Measurements from ENCODE around the gene ZBTB7C. TPM values are rescaled to one million over a fixed set of nuclear protein-coding genes. Genes with fewer than 3 reads are reported as not detected.

ZBTB7C gene
- total RNA-seq, 1 experiment from 2014 or later: 0.33 TPM

DNA sequence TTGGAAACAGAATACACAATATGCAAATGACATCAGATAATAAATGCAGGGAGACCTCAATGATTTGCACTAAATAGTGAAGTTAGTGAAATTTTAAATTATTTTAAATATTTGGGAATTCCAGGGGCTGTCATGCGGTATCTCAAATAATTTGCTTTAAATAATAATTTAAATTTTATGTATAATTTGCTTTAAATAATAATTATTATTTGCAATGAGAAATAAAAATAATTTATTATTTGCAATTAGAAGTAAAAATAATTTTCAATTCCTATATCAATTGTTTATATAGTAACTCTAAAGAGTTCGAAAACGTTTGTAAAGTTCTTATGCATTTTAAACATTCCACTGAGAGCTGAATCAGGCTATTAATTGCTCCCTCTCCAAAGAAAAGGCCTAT is 226.4 kb downstream of the ZBTB7C start:
- Mint-ChIP-seq H3K36me3 (ENCODE audit: insufficient read depth in 1 of 3, low read depth in 3 of 3) (no peaks in the 10 kb centered on the region), H3K9me3 (no peaks in the 10 kb centered on the region; a peak in 1 of 5 replicates), H3K27me3 (ENCODE audit: low read depth) (peaks cover 8% of the 10 kb centered on the region), H3K27ac (no peak overlapping the region), H3K4me1 (peaks cover 23 to 30% of the 10 kb centered on the region in 2 experiments), H3K4me3 (no peak overlapping the region)
- H3K9ac ChIP-seq (ENCODE audit: extremely low read depth, insufficient read length, low read length): no peak overlapping the region
- no peak overlapping the region for H3K4ac ChIP-seq (ENCODE audit: low read depth, low read length)
- H4K8ac ChIP-seq (replicated peaks; ENCODE audit: insufficient read length, low read depth, low read length): no peak overlapping the region
- no peak overlapping the region for H2BK12ac ChIP-seq (ENCODE audit: insufficient read length, low read depth, low read length)
- TF ChIP-seq, protein P1, sequence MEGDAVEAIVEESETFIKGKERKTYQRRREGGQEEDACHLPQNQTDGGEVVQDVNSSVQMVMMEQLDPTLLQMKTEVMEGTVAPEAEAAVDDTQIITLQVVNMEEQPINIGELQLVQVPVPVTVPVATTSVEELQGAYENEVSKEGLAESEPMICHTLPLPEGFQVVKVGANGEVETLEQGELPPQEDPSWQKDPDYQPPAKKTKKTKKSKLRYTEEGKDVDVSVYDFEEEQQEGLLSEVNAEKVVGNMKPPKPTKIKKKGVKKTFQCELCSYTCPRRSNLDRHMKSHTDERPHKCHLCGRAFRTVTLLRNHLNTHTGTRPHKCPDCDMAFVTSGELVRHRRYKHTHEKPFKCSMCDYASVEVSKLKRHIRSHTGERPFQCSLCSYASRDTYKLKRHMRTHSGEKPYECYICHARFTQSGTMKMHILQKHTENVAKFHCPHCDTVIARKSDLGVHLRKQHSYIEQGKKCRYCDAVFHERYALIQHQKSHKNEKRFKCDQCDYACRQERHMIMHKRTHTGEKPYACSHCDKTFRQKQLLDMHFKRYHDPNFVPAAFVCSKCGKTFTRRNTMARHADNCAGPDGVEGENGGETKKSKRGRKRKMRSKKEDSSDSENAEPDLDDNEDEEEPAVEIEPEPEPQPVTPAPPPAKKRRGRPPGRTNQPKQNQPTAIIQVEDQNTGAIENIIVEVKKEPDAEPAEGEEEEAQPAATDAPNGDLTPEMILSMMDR (conservative IDR thresholded peaks at IDR 0.05): no peak
- no peaks in the 10 kb centered on the region for H3K9me3 ChIP-seq (ENCODE audit: control insufficient read depth, low read depth, low read length)
- H3K23me2 ChIP-seq (ENCODE audit: insufficient read length, low read depth, low read length, poor library complexity, severe bottlenecking): no peaks in the 10 kb centered on the region
- H3K23ac ChIP-seq (ENCODE audit: insufficient read length, low read depth, low read length): no peak overlapping the region
- no peak overlapping the region for H3K4me2 ChIP-seq (ENCODE audit: insufficient read depth, insufficient read length, low read length)
- no peak overlapping the region for H3K18ac ChIP-seq (ENCODE audit: insufficient read length, low read depth, low read length)
- H4K20me1 ChIP-seq (ENCODE audit: control insufficient read depth, insufficient read depth, insufficient read length): no peaks in the 10 kb centered on the region
- no peak overlapping the region for H3K56ac ChIP-seq (ENCODE audit: insufficient read length, low read depth, low read length)
- H3K79me1 ChIP-seq (ENCODE audit: insufficient read depth, low read depth, low read length, poor library complexity, severe bottlenecking): no peaks in the 10 kb centered on the region
- no peak overlapping the region for H2AK5ac ChIP-seq (ENCODE audit: insufficient read length, low read length)
- H2BK15ac ChIP-seq (ENCODE audit: low read depth, low read length): no peak overlapping the region
- no peak overlapping the region for H2AFZ ChIP-seq (ENCODE audit: low read length)
- no peaks in the 10 kb centered on the region; the same call in 1 of the 2 replicates for H3K27me3 ChIP-seq (ENCODE audit: insufficient read depth, low read length)
- H2BK5ac ChIP-seq (ENCODE audit: insufficient read length, low read length): no peak overlapping the region
- H2BK120ac ChIP-seq (ENCODE audit: low read depth, low read length, poor library complexity, severe bottlenecking): no peak overlapping the region
- H4K5ac ChIP-seq (ENCODE audit: insufficient read length, low read depth, low read length): no peak overlapping the region
- H3K14ac ChIP-seq (ENCODE audit: insufficient read depth, low read length): no peak overlapping the region
- no peak overlapping the region for H3K27ac ChIP-seq (ENCODE audit: insufficient read length, low read depth, low read length)
- H3K4me1 ChIP-seq (ENCODE audit: insufficient read depth, low read length): peaks cover 5% of the 10 kb centered on the region; the same call in 1 of the 2 replicates
- H3K79me2 ChIP-seq (ENCODE audit: insufficient read depth, low read length): no peaks in the 10 kb centered on the region
- no peak overlapping the region for H2BK20ac ChIP-seq (ENCODE audit: low read depth, low read length, poor library complexity, severe bottlenecking)
- no peak for DNase-seq
- no CpG with 5 or more reads among the region's 3 CpGs for WGBS (ENCODE audit: extremely low coverage, insufficient read length, low lambda C conversion rate)
- H3T11ph ChIP-seq (ENCODE audit: low read length): no peak overlapping the region
- H4K91ac ChIP-seq (ENCODE audit: insufficient read length, low read depth, low read length): no peak overlapping the region

Data from H9 (cell line).